Measurements from ENCODE around the gene WRNIP1.

The WRNIP1 gene

GRCh38 chr6:2782356-2782708 is 17.1 kb downstream of the WRNIP1 start:
- H3K4me1 ChIP-seq (ENCODE audit: control insufficient read depth, insufficient read depth, low read length) = no peaks in the 10 kb centered on the region
- H3K9ac ChIP-seq (ENCODE audit: low read depth, low read length) = no peak overlapping the region
- H3K4me3 ChIP-seq (ENCODE audit: low read depth, low read length) = no peak overlapping the region
- H3K36me3 ChIP-seq (ENCODE audit: control insufficient read depth, insufficient read depth, low read length) = peaks cover 6% of the 10 kb centered on the region
- H3K27me3 ChIP-seq (ENCODE audit: control insufficient read depth, insufficient read depth, low read length) = no peaks in the 10 kb centered on the region
- no peaks in the 10 kb centered on the region for H3K9me3 ChIP-seq (ENCODE audit: control insufficient read depth, insufficient read depth, low read length)

DNA sequence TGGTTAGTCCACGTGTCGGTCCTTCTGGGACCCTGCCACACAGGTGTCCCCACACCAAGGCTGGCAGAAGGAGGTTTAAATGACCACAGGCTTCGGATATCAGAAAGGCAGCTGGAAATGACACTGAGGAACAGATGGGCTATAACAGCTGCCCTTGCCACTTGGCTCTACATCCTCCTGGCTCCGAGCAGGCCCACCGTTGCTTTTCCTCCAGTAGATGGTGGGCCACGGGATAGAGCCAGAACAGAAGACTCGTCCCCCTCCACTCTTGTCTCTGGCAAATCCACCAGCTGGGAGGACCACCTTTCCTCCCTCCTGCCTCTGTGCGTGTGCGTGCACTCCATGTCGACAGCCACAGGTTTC is 17.6 kb downstream of the WRNIP1 start:
- Histone ChIP-seq H3K27me3 (ENCODE audit: control insufficient read depth, insufficient read depth, low read length) (no peaks in the 10 kb centered on the region), H3K9ac (ENCODE audit: low read depth, low read length) (no peak overlapping the region), H3K4me1 (ENCODE audit: control insufficient read depth, insufficient read depth, low read length) (no peaks in the 10 kb centered on the region), H3K36me3 (ENCODE audit: control insufficient read depth, insufficient read depth, low read length) (peaks cover 6% of the 10 kb centered on the region), H3K9me3 (ENCODE audit: control insufficient read depth, insufficient read depth, low read length) (no peaks in the 10 kb centered on the region), H3K4me3 (ENCODE audit: low read depth, low read length) (no peak overlapping the region)

DNA sequence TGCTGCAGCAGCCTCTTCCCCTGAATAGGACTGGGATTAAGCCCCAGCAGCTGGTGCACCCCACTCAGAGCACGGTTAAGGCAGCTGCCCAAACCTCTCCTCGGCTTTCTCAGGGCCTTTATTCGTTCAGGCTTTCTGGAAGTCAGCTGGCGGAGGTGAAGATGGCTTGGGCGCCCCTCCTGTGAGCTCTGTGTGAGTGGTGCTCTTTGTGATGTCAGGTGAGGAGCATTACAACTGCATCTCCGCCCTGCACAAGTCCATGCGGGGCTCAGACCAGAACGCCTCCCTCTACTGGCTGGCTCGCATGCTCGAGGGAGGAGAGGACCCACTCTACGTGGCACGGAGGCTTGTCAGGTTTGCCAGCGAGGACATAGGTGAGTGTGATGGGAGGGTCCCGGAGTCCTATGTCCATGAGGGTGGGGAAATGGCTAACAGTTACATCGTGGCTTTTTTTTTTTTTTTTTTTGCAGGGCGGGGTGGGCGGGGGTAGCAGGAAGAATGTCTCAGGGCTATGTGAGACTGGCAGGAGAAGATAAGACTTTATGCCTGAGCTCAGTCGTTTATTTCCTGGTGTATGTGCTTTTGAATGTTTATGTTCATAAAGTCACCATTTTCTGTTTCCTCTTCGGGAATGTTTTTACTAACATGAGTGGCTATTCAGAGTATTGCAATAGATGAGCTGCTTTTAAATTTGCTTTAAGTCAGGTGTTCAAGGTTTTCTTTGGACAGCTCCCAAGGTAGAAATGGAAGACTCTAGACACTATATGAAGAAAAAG is 18.2 kb downstream of the WRNIP1 start:
- Histone ChIP-seq H3K27me3 (ENCODE audit: control insufficient read depth, insufficient read depth, low read length) (no peaks in the 10 kb centered on the region), H3K9ac (ENCODE audit: low read depth, low read length) (no peak overlapping the region), H3K9me3 (ENCODE audit: control insufficient read depth, insufficient read depth, low read length) (no peaks in the 10 kb centered on the region), H3K4me3 (ENCODE audit: low read depth, low read length) (no peak overlapping the region), H3K36me3 (ENCODE audit: control insufficient read depth, insufficient read depth, low read length) (peaks cover 6% of the 10 kb centered on the region), H3K4me1 (ENCODE audit: control insufficient read depth, insufficient read depth, low read length) (no peaks in the 10 kb centered on the region)

DNA sequence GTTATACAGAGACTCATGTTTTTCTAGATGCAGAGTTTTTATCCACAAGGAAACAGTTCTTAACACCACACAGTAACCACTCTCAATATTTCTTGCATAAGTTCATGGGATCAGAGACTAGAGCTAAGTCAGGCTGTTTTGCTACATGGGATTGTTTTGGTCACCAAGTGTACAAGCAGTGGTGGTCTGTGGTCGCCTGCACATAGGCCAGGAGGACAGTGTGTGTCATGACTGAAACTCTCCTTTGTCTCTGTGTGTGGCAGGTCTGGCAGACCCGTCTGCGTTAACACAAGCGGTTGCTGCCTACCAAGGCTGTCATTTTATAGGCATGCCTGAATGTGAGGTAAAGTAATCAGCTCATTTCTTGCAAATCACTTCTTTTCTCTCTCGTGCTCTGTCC is 18.9 kb downstream of the WRNIP1 start:
- no peaks in the 10 kb centered on the region for H3K9me3 ChIP-seq (ENCODE audit: control insufficient read depth, insufficient read depth, low read length)
- no peaks in the 10 kb centered on the region for H3K27me3 ChIP-seq (ENCODE audit: control insufficient read depth, insufficient read depth, low read length)
- H3K4me1 ChIP-seq (ENCODE audit: control insufficient read depth, insufficient read depth, low read length) = no peaks in the 10 kb centered on the region
- H3K9ac ChIP-seq (ENCODE audit: low read depth, low read length) = no peak overlapping the region
- H3K36me3 ChIP-seq (ENCODE audit: control insufficient read depth, insufficient read depth, low read length) = peaks cover 6% of the 10 kb centered on the region
- no peak overlapping the region for H3K4me3 ChIP-seq (ENCODE audit: low read depth, low read length)

DNA sequence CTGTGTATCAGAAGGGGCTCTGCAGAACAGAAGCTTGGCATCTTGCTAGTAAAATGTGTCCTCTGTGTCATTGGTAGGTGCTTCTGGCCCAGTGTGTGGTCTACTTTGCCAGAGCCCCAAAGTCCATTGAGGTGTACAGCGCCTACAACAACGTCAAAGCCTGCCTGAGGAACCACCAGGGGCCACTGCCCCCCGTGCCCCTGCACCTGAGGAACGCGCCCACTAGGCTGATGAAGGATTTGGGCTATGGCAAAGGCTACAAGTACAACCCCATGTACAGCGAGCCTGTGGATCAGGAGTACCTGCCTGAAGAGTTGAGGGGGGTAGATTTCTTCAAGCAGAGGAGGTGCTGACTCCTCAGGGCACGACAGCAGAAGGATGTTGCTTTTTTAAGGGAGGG is 19.7 kb downstream of the WRNIP1 start:
- Histone ChIP-seq H3K4me1 (ENCODE audit: control insufficient read depth, insufficient read depth, low read length) (no peaks in the 10 kb centered on the region), H3K36me3 (ENCODE audit: control insufficient read depth, insufficient read depth, low read length) (peaks cover 6% of the 10 kb centered on the region), H3K9me3 (ENCODE audit: control insufficient read depth, insufficient read depth, low read length) (no peaks in the 10 kb centered on the region), H3K9ac (ENCODE audit: low read depth, low read length) (no peak overlapping the region), H3K27me3 (ENCODE audit: control insufficient read depth, insufficient read depth, low read length) (no peaks in the 10 kb centered on the region), H3K4me3 (ENCODE audit: low read depth, low read length) (no peak overlapping the region)

DNA sequence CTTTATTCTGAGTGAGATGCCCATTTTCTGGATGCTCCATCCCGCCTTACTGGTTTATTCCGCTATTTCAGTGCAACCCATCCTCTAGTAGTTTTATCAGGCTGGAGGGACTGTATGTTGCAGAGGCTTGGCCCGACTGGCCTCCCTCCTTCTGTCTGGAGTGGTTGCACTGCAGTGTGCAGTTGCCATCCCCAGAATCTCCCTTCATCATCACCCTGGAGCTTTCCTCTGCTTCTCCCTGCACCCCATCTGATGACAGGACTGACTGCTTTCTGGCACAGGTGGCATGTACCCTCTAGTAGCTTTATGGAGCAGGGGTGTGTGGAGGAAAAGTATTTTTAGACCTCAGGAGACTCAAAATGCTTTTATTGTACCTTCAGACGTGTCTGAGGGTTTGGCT is 21.1 kb downstream of the WRNIP1 start:
- Histone ChIP-seq H3K36me3 (ENCODE audit: control insufficient read depth, insufficient read depth, low read length) (peaks cover 6% of the 10 kb centered on the region), H3K9me3 (ENCODE audit: control insufficient read depth, insufficient read depth, low read length) (no peaks in the 10 kb centered on the region), H3K27me3 (ENCODE audit: control insufficient read depth, insufficient read depth, low read length) (no peaks in the 10 kb centered on the region), H3K4me3 (ENCODE audit: low read depth, low read length) (no peak overlapping the region), H3K4me1 (ENCODE audit: control insufficient read depth, insufficient read depth, low read length) (no peaks in the 10 kb centered on the region), H3K9ac (ENCODE audit: low read depth, low read length) (no peak overlapping the region)

GRCh38 chr6:2790588-2791449 is 25.6 kb downstream of the WRNIP1 start:
- no peak overlapping the region for H3K9ac ChIP-seq (ENCODE audit: low read depth, low read length)
- no peaks in the 10 kb centered on the region for H3K36me3 ChIP-seq (ENCODE audit: control insufficient read depth, insufficient read depth, low read length)
- H3K4me1 ChIP-seq (ENCODE audit: control insufficient read depth, insufficient read depth, low read length) = no peaks in the 10 kb centered on the region
- no peaks in the 10 kb centered on the region for H3K27me3 ChIP-seq (ENCODE audit: control insufficient read depth, insufficient read depth, low read length)
- no peak overlapping the region for H3K4me3 ChIP-seq (ENCODE audit: low read depth, low read length)
- H3K9me3 ChIP-seq (ENCODE audit: control insufficient read depth, insufficient read depth, low read length) = no peaks in the 10 kb centered on the region

- H3K9me3 ChIP-seq (ENCODE audit: control insufficient read depth, insufficient read depth, low read length) = no peaks in the 10 kb centered on the region
- no peaks in the 10 kb centered on the region for H3K27me3 ChIP-seq (ENCODE audit: control insufficient read depth, insufficient read depth, low read length)
- H3K36me3 ChIP-seq (ENCODE audit: control insufficient read depth, insufficient read depth, low read length) = no peaks in the 10 kb centered on the region
- no peak overlapping the region for H3K4me3 ChIP-seq (ENCODE audit: low read depth, low read length)
- no peak overlapping the region for H3K9ac ChIP-seq (ENCODE audit: low read depth, low read length)
- no peaks in the 10 kb centered on the region for H3K4me1 ChIP-seq (ENCODE audit: control insufficient read depth, insufficient read depth, low read length)
Observed at GRCh38 chr6:2791450-2791974, 26.3 kb downstream of the WRNIP1 start.

DNA sequence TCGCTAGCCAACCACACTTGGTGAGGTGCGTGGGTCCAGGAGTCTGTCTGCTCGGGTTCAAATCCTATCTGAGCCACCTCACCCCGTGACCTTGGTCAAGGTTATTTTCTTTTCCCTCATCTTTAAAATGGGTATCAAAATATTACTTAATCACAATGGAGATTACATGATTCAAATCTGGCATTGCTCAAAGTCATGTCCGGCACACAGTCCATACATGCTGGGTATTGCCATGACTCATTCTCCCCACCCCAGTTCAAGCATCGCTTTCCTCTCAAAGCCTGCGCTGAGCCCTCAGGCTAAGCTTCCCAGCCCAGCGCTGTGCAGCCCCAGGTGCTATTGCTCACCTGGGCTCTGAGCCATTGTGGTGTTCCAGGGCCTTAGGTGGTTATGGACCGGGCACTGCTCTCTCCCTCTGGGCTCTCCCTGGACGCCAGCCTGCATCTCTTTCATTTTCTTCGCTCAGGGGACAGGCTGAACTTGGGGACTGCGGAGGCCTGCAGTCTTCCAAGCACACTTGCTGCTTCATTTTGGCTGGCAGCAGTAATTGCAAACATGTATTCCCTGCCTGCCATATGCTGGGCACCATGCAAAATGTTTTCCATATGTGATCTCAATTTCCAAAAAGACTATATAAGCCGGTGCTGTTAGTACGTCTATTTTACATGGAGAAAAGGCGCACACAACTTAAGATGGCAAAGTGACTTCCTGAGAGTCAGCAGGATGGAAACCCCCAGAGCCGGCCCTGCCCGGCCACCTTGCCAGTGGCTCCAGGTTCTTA is 27.3 kb downstream of the WRNIP1 start:
- Histone ChIP-seq H3K4me3 (ENCODE audit: low read depth, low read length) (no peak overlapping the region), H3K4me1 (ENCODE audit: control insufficient read depth, insufficient read depth, low read length) (no peaks in the 10 kb centered on the region), H3K27me3 (ENCODE audit: control insufficient read depth, insufficient read depth, low read length) (no peaks in the 10 kb centered on the region), H3K36me3 (ENCODE audit: control insufficient read depth, insufficient read depth, low read length) (no peaks in the 10 kb centered on the region), H3K9me3 (ENCODE audit: control insufficient read depth, insufficient read depth, low read length) (no peaks in the 10 kb centered on the region), H3K9ac (ENCODE audit: low read depth, low read length) (no peak overlapping the region)

DNA sequence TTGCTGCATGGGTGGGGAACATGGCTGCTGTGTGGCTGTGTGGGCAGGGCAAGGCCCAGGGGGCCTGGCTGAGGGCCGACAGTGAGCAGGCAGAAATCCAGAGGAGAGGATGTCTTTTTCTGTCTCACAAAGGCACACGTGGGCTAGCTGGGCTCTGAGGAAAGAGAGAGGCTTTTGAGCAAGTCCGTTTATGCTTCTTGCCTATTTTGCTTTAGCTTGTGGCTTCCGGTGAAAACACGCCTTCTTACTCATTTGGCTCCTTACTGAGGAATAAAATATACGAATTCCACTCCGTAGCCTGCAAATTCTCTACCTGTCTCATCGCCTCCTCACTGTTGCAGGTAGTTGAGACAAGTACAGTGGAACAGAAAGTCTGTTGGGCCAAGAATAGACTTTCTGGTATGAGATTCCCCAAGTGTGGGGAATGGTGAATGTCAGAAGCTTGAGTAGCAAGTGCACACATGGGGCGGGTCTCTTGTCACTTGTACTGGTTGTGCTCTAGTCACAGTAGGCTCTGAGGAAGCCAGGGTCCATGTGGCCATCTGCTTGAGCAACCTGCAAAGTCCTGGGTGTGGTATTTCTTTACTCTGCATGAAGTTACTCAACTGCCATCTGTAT is 28.4 kb downstream of the WRNIP1 start:
- no peaks in the 10 kb centered on the region for H3K9me3 ChIP-seq (ENCODE audit: control insufficient read depth, insufficient read depth, low read length)
- H3K27me3 ChIP-seq (ENCODE audit: control insufficient read depth, insufficient read depth, low read length) = no peaks in the 10 kb centered on the region
- H3K36me3 ChIP-seq (ENCODE audit: control insufficient read depth, insufficient read depth, low read length) = no peaks in the 10 kb centered on the region
- peaks cover 2% of the 10 kb centered on the region for H3K4me1 ChIP-seq (ENCODE audit: control insufficient read depth, insufficient read depth, low read length)
- no peak overlapping the region for H3K4me3 ChIP-seq (ENCODE audit: low read depth, low read length)
- no peak overlapping the region for H3K9ac ChIP-seq (ENCODE audit: low read depth, low read length)

GRCh38 chr6:2794171-2794730 is 29.1 kb downstream of the WRNIP1 start:
- Histone ChIP-seq H3K36me3 (ENCODE audit: control insufficient read depth, insufficient read depth, low read length) (no peaks in the 10 kb centered on the region), H3K4me1 (ENCODE audit: control insufficient read depth, insufficient read depth, low read length) (peaks cover 2% of the 10 kb centered on the region), H3K4me3 (ENCODE audit: low read depth, low read length) (no peak overlapping the region), H3K27me3 (ENCODE audit: control insufficient read depth, insufficient read depth, low read length) (no peaks in the 10 kb centered on the region), H3K9ac (ENCODE audit: low read depth, low read length) (no peak overlapping the region), H3K9me3 (ENCODE audit: control insufficient read depth, insufficient read depth, low read length) (no peaks in the 10 kb centered on the region)

Data from iPS-15b (cell line).